Adipose tissue (tissue), 3 donors: Measurements from ENCODE around the gene TET1. TPM values are rescaled to one million over a fixed set of nuclear protein-coding genes. Genes with fewer than 3 reads are reported as not detected.
"Not testable (repeated sequence)": the region's sequence is repeated elsewhere in the genome, so short reads cannot be mapped to it uniquely, and the experiment has no call there.

Experiments
- H3K27ac ChIP-seq: one replicate; pipeline ENCODE4 v1.5.1; 2013; ENCODE audit warnings: low read depth, low read length
- WGBS, 3 donors: extraction: QIAGEN DNeasy Blood & Tissue Kit; methylation state at CpG; one replicate each; pipeline ENCODE4 v1.1.7; 2013; 5-methylcytosine and 5-hydroxymethylcytosine counted together
- polyA plus RNA-seq, 3 donors: library from polyadenylated mRNA; stranded (reverse); fragments of 200-250 nt; gene quantifications; one replicate each; pipeline ENCODE4 v1.2.3, GENCODE V29; 2013
- donor health status: healthy with polysubstance abuse.
- donor health status: Bipolar disorder and iron deficiency.
- donor health status: healthy.

TET1 gene
- polyA plus RNA-seq, 3 donors, result 0.21 to 0.79 (median 0.27) TPM

DNA sequence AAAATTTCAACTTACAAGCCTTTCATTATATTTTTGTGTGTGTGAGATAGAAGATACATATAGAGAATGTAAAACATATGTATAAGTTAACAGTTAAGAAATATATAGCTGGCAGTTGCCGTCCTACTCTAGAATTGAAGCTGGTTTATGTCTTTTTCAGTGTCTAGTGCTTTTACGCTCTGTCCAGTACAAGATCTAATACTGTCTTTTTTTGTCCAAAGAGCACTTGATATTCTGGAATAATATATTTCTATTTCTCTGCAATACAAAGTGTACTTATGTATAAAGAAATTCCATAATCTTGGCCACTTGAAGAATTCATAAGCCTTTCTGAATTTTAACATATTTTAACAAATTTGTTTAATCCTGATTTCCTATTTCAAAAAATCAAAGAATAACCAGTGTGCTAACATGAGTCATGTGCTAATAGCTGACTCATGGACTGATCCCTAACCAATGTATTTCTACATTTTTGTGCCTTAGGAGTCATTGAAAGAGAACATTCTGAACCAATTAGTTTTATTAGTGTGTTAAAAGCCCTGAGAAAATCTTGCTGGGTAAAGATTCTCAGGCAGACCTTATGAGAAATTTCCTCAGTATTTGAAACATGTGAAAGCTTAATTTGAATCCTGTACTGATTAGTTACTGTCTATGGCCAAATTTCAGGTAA lies 87.7 kb downstream of the TET1 start:
- 93 to 99% (median 94%) methylated on average over 2 of the region's 2 CpGs for WGBS, 3 donors
- H3K27ac ChIP-seq, result no peak overlapping the region

DNA sequence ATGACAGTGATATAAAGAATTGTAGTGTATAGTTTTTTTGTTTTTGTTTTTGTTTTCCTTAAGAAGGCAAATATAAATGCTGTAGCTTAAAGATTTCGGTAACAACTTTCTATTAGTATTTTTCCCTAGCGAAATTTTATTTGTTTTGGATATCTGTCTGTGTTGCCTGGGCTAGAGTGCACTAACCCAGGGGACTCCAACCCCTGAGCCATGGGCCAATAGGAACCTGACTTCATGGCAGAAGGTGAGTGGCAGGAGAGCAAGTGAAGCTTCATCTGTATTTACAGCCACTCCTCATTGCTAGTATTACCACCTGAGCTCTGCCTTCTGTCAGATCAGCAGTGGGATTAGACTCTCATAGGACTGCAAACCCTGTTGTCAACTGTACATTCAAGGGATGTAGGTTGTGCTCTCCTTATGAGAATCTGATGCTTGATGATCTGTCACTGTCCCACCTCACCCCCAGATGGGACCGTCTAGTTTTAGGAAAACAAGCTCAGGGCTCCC lies 95.5 kb downstream of the TET1 start:
- H3K27ac ChIP-seq, result no peak overlapping the region
- WGBS, 3 donors, result 94 to 98% (median 95%) methylated on average over 3 of the region's 3 CpGs

DNA sequence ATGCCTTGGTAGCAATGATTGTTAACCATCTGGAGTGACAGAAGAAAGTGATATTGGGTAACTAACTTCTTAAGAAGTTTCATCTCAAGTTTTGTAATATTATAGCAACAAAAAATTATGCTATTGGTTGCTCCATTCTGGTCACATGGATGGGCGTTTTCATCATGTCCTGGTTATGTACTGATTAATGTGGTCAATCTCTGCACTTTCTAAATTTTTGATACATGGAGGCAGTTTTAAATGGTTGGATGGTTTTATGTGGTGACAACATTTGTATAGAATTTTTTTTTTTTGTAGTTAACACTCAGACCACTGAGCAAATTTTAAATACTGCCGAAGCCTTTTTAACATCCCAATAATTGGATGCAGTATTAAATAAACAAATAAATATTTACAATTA lies 105.7 kb downstream of the TET1 start:
- WGBS, 3 donors, result 83 to 91% (median 85%) methylated on average over 2 of the region's 2 CpGs
- no peak overlapping the region for H3K27ac ChIP-seq

DNA sequence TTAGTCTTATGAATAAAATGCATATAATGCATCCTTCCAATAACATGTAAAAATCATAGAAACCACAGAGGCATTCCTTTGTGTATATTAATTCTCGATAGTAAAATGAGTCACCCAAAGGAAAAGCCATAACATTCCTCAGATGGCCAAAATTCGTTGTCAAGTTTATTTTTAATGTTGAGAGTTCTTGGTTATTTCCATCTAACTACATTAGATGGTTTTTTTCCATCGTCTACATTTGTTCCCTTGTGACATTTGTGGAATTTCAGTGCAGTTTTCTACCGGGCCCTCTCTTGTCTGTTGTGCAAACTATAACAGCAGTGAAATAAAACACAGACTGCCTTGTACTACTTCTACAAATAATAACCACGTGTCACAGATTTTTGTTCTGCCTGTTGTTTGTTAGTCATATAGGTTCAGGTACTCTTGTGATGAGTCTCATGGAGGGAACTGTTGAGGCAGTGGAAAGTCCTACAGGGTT lies 106.2 kb downstream of the TET1 start:
- 72 to 82% (median 74%) methylated on average over 5 of the region's 5 CpGs for WGBS, 3 donors
- H3K27ac ChIP-seq, result no peak overlapping the region

DNA sequence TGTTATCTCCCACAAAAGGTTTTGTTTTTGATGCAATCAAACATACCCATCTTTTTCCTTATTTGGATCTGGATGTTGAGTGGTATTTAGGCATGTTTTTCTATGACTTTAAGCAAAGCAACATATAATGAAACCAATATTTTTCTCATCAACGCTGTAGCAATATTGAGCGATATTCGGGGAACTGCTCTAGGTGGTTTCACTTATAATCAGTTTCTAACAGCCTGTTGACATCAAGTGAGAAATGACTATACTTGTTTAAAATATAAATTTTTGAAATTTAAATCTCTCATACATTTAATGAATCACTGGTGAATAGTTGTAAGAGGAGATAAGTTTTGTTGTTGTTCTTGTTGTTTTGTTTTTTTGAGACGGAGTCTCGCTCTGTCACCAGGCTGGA lies 108.1 kb downstream of the TET1 start:
- WGBS, 3 donors, result 87 to 94% (median 93%) methylated on average over 5 of the region's 5 CpGs
- no peak overlapping the region for H3K27ac ChIP-seq

DNA sequence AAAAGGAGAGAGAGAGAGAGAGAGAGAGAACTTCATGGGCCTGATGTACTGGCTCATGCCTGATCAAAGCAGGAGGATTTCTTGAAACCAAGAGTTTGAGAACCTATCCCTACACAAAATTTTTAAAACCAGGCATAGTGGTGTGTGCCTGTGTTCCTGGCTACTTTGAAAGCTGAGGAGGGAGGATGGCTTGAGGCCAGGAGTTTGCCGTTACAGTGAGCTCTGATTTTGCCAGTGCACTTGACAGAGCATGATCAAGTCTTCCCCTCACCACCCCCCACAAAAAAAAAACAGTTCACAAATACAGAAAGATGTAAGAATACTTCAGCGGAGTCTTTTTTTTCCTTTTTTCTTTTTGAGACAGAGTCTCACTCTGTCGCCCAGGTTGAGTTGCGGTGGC lies 108.8 kb downstream of the TET1 start:
- WGBS, 3 donors, result 97% methylated on average over 4 of the region's 4 CpGs
- H3K27ac ChIP-seq, result no peak overlapping the region

DNA sequence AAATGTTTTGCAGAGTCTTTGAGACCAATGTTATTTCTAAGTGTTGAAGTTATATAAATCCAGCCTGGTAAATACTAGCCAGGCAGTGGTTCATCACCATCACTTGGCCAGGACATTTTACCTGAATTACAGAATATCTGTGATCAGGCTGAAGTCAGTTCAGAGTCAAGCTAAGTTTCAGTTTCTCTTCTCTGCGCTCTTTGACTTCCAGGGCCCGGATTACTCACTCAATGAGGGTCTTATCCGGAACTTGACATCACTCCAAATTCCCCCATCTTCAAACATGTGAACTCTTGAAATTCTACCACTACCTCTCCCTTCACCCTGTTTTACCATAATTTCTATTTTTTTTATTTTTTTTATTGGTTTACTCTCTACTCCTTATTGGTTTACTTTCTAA lies 124.3 kb downstream of the TET1 start:
- 91 to 98% (median 94%) methylated on average over 3 of the region's 3 CpGs for WGBS, 3 donors
- H3K27ac ChIP-seq, result no peak overlapping the region

DNA sequence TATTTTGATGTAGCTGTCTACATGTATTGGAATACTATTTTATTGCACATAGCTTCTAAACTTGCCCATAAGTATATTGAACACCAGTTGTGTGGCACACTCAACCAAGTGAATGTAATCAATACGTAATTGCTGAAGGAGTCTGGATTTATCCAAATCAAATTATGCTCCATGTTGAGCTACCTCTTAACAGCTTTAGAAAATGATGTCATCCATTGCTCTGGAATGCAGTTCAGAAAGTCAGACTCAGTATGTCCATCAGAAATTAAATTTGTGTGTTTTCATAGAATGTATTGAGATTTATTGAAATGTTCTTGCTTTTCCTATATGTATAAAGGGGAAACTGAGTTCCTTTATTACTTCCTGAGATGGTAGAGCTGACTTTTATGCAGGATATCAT lies 135.9 kb downstream of the TET1 start:
- H3K27ac ChIP-seq, result no peak overlapping the region
- 93 to 97% (median 93%) methylated on average over 1 of the region's 1 CpG for WGBS, 3 donors

DNA sequence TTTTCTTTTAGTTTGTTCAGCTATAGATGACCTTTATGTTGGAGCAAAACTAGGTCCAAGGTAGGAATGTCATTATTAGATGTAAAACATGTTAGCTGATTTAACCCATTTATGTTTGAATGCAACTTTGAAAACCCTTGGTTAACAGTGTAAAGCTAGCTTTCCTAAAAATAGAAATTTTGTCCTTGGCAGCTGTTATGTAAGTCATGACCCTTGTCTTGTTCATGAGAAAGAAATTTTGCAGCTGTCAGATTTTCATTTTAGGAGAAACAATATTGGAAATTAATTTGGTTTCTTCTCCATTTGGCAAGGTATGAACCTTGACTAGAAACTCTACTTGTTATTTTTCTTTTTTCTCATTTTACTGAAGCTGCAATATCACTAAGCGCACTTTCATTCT lies 137.0 kb downstream of the TET1 start:
- 95 to 100% (median 98%) methylated on average over 1 of the region's 1 CpG for WGBS, 3 donors
- H3K27ac ChIP-seq, result no peak overlapping the region

DNA sequence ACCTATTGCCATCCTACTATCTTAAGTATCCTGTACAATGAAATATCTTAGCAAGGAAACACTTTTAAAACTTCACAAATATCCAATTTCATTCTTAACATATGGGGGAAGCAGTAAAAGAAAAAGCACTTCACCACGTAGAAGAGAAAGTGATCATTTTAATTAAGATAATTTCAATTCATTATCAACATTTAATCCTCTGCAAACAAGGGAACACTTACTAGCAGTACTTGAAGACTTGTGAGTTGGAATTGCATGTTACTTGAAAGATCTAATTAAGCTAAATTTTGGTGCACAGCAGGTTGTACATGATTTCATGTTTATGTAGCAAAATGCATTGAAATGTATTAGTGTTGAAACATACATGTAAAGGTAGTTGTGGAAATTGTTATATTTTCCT lies 140.1 kb downstream of the TET1 start:
- 76 to 83% (median 80%) methylated on average over 1 of the region's 1 CpG for WGBS, 3 donors
- H3K27ac ChIP-seq, result no peak overlapping the region

DNA sequence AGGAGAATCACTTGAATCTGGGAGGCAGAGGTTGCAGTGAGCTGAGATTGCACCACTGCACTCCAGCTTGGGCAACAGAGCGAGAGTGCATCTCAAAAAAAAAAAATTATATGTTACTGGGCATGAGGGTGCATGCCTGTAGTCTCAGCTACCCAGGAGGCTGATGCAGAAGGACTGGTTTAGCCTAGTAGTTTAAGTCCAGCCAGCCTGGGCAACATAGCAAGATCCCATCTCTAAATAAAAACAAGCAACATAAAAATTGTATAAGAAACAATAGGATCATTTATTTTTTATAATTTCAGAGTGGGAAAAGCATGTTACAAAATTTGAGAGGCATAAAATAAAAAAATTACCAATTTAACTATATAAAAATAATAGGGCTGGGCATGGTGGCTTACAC lies 145.4 kb downstream of the TET1 start:
- 77 to 95% (median 79%) methylated on average over 1 of the region's 1 CpG for WGBS, 3 donors

DNA sequence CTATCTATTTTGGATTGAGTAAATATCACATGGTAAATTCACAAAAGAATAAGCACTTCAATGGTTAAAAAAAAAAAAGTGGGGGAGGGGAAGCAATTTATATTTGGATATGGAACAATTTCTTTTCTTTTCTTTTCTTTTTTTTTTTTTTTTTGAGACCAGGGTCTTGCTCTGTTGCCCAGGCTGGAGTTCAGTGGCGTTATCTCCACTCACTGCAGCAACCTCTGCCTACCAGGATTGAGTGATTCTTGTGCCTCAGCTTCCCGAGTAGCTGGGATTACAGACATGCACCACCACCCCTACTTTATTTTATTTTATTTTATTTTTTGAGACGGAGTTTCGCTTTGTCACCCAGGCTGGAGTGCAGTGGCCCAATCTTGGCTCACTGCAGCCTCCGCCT lies 148.8 kb downstream of the TET1 start:
- not testable (repeated sequence) for H3K27ac ChIP-seq
- WGBS, 3 donors, result 91 to 98% (median 93%) methylated on average over 5 of the region's 5 CpGs

More for the DNA sequence above, 145.4 kb downstream of the TET1 start:
- no peak overlapping the region for H3K27ac ChIP-seq

DNA sequence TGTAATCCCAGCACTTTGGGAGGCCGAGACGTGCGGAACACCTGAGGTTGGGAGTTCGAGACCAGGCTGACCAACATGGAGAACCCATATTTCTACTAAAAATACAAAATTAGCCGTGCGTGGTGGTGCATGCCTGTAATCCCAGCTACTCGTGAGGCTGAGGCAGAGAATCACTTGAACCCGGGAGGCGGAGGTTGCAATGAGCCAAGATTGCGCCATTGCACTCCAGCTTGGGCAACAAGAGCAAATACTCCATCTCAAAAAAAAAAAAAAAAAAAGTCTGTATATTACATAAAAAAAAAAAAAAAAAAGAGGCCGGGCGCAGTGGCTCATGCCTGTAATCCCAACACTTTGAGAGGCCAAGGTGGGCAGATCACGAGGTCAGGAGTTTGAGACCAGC lies 152.9 kb downstream of the TET1 start:
- 89 to 99% (median 92%) methylated on average over 11 to 13 of the region's 13 CpGs for WGBS, 3 donors
- not testable (repeated sequence) for H3K27ac ChIP-seq

DNA sequence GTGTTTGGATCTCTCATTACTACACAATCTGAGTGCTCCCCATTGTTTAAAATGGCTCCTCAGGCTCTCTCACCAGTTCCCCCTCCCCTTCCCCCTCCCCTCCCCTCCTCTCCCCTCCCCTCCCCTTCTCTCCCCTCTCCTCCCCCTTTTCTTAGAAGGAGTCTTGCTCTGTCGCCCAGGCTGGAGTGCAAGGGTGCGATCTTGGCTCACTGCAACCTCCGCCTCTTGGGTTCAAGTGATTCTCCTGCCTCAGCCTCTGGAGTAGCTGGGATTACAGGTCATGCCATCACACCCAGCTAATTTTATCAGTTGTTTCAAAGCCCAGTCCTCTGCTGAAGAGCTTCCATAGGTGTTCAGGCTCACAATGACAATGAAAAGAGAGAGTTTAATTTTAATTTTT lies 157.3 kb downstream of the TET1 start:
- H3K27ac ChIP-seq, result no peak overlapping the region
- WGBS, 3 donors, result 76 to 100% (median 90%) methylated on average over 1 to 3 of the region's 3 CpGs

DNA sequence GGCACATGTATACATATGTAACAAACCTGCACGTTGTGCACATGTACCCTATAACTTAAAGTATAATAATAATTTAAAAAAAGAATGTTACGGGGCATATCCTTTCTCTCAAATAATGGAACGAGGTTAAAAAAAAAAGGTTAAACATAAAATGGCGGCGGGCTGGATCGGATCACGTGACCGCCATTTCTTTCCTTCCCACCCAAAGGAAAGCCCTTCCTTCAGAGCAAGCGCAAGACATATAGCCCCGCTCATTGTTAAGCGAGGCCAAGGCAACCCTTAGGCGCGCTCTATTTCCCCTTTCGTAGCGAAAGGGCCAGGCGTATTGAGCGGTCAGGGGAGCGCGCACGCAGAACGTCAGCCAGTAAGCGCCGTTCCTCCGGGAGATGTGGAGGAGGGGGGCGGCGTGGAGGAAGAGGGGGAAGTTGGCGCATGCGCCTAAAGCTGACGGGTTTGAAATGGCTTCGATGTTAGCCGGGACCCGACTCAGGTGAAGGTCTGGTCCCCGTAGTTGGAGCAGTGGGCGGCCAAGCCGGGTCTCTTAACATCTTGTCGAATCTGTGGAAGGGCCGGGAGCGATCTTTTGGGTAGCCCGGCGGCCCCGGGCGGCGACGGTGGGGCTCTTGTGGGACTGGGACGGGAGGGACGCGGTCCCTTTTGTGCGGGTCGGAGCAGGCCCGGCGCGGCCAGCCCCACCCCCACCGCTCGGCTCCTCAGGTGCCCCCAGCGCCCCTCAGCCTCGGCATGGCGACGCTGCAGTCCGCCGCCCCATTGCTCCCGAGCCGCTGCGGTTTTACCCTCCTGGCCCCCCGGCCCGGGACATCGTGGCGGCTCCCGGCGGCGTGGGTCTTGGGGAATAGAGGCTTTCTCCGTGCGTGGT lies 160.9 kb downstream of the TET1 start, which contains the start of gene CCAR1:
TSS of gene CCAR1 (plus strand) at position 447 of the 880 bp plus-strand sequence. CDS start 1,266 bp downstream, outside the sequence.
- peak within 1 kb of the TSS; percentile 29 for H3K27ac ChIP-seq
- 0% methylated on average over 61 to 72 of the region's 72 CpGs for WGBS, 3 donors

DNA sequence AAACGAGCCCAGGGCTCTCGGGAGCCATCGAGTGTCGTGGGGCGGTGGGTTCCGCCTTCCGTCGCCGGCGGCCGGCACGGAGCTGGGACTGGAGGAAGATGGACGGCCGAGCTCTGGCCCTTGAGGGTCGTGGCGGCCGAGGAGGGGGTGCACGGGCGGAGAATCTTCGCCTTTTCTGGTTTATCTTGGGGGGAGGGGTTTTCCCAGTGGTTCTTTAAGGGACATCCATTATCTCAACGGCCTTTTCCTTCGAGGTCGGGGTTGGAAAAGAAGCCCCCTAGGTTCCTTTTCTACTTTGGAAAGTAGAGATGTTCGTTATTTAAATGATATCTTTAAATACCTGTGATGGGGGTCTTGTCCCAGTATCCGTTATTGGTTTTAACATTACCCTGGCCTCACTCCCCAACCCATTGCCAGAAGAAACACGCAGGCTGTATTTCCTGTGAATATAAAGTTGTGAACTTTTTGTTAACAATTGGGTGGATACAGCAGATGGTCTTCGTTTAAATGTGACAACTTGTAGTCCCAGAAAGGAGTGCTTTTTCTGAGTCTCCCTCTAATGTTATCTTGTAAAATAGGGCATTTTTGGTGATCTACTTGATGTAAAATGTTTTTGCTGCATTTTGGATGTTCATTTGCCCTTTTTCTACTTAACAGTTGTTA lies 161.7 kb downstream of the TET1 start:
- 0% methylated on average over 27 of the region's 27 CpGs for WGBS, 3 donors
- H3K27ac ChIP-seq, result peak overlapping the region; percentile 29

DNA sequence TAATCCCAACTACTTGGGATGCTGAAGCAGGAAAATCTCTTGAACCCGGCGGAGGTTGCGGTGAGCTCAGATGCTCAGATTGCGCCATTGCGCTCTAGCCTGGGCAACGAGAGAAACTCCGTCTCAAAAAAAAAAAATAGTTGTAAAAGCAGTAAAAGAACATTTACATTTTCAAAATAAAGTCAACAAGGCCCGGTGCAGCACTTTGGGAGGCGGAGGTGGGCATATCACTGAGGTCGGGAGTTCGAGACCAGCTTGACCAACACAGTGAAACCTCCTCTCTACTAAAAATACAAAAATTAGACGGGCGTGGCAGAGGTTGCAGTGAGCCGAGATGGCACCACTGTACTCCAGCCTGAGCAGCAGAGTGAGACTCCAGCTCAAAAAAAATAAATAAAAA lies 164.9 kb downstream of the TET1 start:
- 94 to 97% (median 96%) methylated on average over 14 of the region's 14 CpGs for WGBS, 3 donors

DNA sequence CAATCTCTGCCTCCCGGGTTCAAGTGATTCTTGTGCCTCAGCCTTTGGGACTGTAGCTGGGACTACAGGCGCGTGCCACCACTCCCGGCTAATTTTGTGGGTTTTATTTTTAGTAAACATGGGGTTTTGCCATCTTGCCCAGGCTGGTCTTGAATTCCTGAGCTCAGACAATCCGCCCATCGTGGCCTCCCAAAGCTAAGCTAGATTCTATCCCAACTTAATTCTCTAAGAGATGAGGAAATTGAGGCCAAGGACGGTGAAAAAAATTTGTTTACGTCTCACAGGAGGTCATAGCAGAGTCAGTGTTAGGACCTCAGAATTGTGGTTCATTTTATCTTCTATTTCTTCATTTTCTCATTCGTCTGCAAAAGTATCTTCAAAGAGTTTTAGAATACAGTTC lies 167.0 kb downstream of the TET1 start:
- H3K27ac ChIP-seq, result no peak overlapping the region
- WGBS, 3 donors, result 88 to 92% (median 88%) methylated on average over 9 of the region's 9 CpGs

More for the DNA sequence above, 164.9 kb downstream of the TET1 start:
- no peak overlapping the region for H3K27ac ChIP-seq

DNA sequence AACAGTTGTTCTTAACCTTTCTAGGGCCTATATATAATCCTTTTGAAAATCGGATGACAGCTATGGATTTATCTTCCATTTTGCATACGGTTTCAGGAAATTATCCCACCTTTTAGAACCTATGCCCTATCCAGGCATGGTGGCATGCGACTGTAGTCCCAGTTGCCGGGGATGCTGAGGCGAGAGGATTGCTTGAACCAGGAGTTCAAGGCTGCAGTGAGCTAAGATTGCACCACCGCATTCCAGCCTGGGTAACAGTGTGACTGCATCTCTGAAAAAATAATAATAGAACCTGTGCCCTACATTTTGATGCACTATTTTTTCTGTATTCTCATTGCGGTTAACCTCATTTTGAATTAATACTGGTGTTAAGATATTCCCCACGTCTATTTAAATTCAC lies 172.5 kb downstream of the TET1 start:
- WGBS, 3 donors, result 91 to 94% (median 92%) methylated on average over 8 of the region's 8 CpGs
- no peak overlapping the region for H3K27ac ChIP-seq
